Astrocyte (in vitro differentiated cells and primary cell): Measurements from ENCODE around the gene EPHB2.

Experiments used
- CTCF ChIP-seq: IDR thresholded peaks from 2 replicates; pipeline ENCODE4 v1.5.1; 2011; ENCODE audit warnings: low read depth, mild to moderate bottlenecking, inconsistent platforms, low read length, moderate library complexity; ENCODE audit not compliant: insufficient read depth
- EZH2 ChIP-seq: IDR thresholded peaks from 2 replicates; pipeline ENCODE4 v1.6.1; 2012; ENCODE audit warnings: mild to moderate bottlenecking, low read length, inconsistent platforms; ENCODE audit not compliant: insufficient read depth

GRCh38 chr1:22803833-22804232, 93.2 kb downstream of the EPHB2 start:
- TF ChIP-seq CTCF = no peak
- TF ChIP-seq EZH2 = no peak
